Trophoblast cell (in vitro differentiated cells and primary cell): ENCODE results near the gene ETS1.

Experiments used
- DNase-seq, 2 donors: peaks; one replicate each; pipeline ENCODE4 v3.0.0-alpha.2; 2016
- H2AFZ ChIP-seq: 2 replicates; pipeline ENCODE4 v1.6.1; 2013; ENCODE audit warnings: low read length, moderate library complexity, mild to moderate bottlenecking; ENCODE audit not compliant: insufficient read depth, poor library complexity
- H2AK5ac ChIP-seq: 2 replicates; pipeline ENCODE4 v1.6.1; 2013; ENCODE audit warnings: mild to moderate bottlenecking, low read length
- H2BK120ac ChIP-seq: 2 replicates; pipeline ENCODE4 v1.6.1; 2013; ENCODE audit warnings: low read length, mild to moderate bottlenecking, moderate library complexity; ENCODE audit not compliant: insufficient read depth, poor library complexity
- H2BK12ac ChIP-seq: 2 replicates; pipeline ENCODE4 v1.6.1; 2013; ENCODE audit warnings: mild to moderate bottlenecking, low read length, moderate library complexity
- H2BK5ac ChIP-seq: 2 replicates; pipeline ENCODE4 v1.6.1; 2013; ENCODE audit warnings: low read length, low read depth, moderate library complexity, mild to moderate bottlenecking; ENCODE audit not compliant: poor library complexity
- H3K14ac ChIP-seq: 2 replicates; pipeline ENCODE4 v1.6.1; 2013; ENCODE audit warnings: mild to moderate bottlenecking, low read length
- H3K18ac ChIP-seq: 2 replicates; pipeline ENCODE4 v1.6.1; 2013; ENCODE audit warnings: mild to moderate bottlenecking, low read length
- H3K23ac ChIP-seq: 2 replicates; pipeline ENCODE4 v1.6.1; 2013; ENCODE audit warnings: low read length
- H3K27ac ChIP-seq: 2 replicates; pipeline ENCODE4 v1.5.1; 2013; ENCODE audit warnings: low read depth, mild to moderate bottlenecking, inconsistent platforms, low read length, moderate library complexity
- H3K27me3 ChIP-seq: 2 replicates; pipeline ENCODE4 v1.6.1; 2013; ENCODE audit warnings: inconsistent platforms, mild to moderate bottlenecking, low read length, moderate library complexity; ENCODE audit not compliant: insufficient read depth
- H3K36me3 ChIP-seq, 2 experiments: 1 replicate in 1 of 2; 2 replicates in 1 of 2; pipeline ENCODE4 v1.6.1; 2013; ENCODE audit warnings: low read length in 2 of 2, mild to moderate bottlenecking in 2 of 2, moderate library complexity in 1 of 2; ENCODE audit not compliant: insufficient read depth in 2 of 2, control insufficient read depth in 1 of 2
- H3K4ac ChIP-seq: 2 replicates; pipeline ENCODE4 v1.6.1; 2013; ENCODE audit warnings: low read depth, mild to moderate bottlenecking, low read length, moderate library complexity
- H3K4me1 ChIP-seq, 2 experiments: 1 replicate in 1 of 2; 2 replicates in 1 of 2; pipeline ENCODE4 v1.6.1; 2013; ENCODE audit warnings: low read length in 2 of 2, mild to moderate bottlenecking in 2 of 2, moderate library complexity in 1 of 2; ENCODE audit not compliant: insufficient read depth in 2 of 2, control insufficient read depth in 1 of 2
- H3K4me2 ChIP-seq: 2 replicates; pipeline ENCODE4 v1.6.1; 2013; ENCODE audit warnings: inconsistent platforms, mild to moderate bottlenecking, low read length, moderate library complexity
- H3K4me3 ChIP-seq: 2 replicates; pipeline ENCODE4 v1.5.1; 2013; ENCODE audit warnings: mild to moderate bottlenecking, low read depth, low read length, inconsistent platforms
- H3K79me1 ChIP-seq: one replicate; pipeline ENCODE4 v1.6.1; 2013; ENCODE audit warnings: low read length
- H3K79me2 ChIP-seq: 2 replicates; pipeline ENCODE4 v1.6.1; 2013; ENCODE audit warnings: low read length, mild to moderate bottlenecking; ENCODE audit not compliant: control insufficient read depth, insufficient read depth, poor library complexity
- H3K9ac ChIP-seq: 2 replicates; pipeline ENCODE4 v1.6.1; 2013; ENCODE audit warnings: mild to moderate bottlenecking, low read length
- H3K9me3 ChIP-seq: 2 replicates; pipeline ENCODE4 v1.6.1; 2013; ENCODE audit warnings: low read depth, mild to moderate bottlenecking, control low read depth, inconsistent platforms, low read length; ENCODE audit not compliant: insufficient read depth
- H4K12ac ChIP-seq: 2 replicates; pipeline ENCODE4 v1.6.1; 2013; ENCODE audit warnings: low read depth, mild to moderate bottlenecking, low read length, moderate library complexity
- H4K8ac ChIP-seq: 2 replicates; pipeline ENCODE4 v1.6.1; 2013; ENCODE audit warnings: low read depth, mild to moderate bottlenecking, low read length, moderate library complexity
- H4K91ac ChIP-seq: one replicate; pipeline ENCODE4 v1.6.1; 2013; ENCODE audit warnings: low read depth, mild to moderate bottlenecking, low read length, moderate library complexity
- WGBS: extraction: QIAGEN DNeasy Blood & Tissue Kit; methylation state at CpG from one replicate; pipeline ENCODE4 v1.1.7; 2013; ENCODE audit warnings: missing lambda C conversion rate; ENCODE audit not compliant: insufficient read length, insufficient coverage; ENCODE audit errors: extremely low coverage; 5-methylcytosine and 5-hydroxymethylcytosine counted together

ETS1 gene

DNA sequence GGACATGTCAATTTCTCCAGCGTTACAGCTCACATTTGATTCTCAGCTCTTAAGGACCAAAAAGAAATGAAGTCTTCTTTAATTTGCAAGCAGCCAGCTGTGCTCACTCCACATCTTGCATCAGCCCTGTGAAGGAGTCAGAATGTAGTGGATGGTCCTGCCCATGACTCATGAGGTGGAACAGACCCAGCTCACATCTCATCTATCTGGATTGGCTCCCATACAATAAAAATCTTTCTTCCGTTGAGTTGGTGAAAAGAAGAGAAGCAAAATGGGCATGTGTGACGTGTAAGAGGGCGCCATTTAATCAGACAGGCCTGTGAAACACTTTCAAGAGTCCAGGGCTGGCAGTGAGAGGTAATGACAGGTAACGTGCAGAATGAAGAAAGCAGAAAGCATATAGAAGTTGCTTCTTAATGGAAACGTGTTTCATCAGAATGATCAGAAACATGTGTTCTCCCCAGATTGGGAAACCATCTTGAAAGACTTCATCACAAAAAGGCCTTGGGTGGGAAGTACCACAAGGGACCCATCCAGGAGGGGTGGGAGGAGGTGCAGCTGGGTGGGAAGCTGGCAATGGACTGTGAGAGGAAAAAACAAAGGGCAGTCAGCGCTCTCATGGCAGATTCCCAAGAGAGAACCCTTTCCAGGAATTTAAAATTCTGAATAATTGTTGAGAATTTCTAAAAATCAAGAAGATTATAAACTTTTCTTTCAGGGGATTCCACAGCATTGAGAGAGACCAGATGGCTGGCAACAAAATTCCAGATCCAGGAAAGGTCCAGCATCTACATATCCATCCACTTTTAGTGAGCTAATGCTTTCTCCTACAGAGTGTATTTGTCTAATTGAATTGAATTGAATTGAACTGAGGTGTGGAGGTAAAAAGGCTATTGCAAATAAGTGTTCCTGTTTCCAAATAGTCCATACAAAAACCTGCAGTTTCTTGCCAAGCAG, 57.0 kb downstream of the ETS1 start:
- DNase-seq: no peak
- no peak overlapping the region for H2BK120ac ChIP-seq
- H4K12ac ChIP-seq: no peak overlapping the region
- no peak overlapping the region for H3K4me3 ChIP-seq
- no peak overlapping the region for H3K9ac ChIP-seq
- H3K4me2 ChIP-seq: no peak overlapping the region
- H3K79me2 ChIP-seq: no peaks in the 10 kb centered on the region
- H2AK5ac ChIP-seq: no peak overlapping the region
- no peaks in the 10 kb centered on the region for H3K27me3 ChIP-seq
- no peak overlapping the region for H4K91ac ChIP-seq
- H3K18ac ChIP-seq: no peak overlapping the region
- H3K79me1 ChIP-seq: no peaks in the 10 kb centered on the region
- H2BK5ac ChIP-seq: no peak overlapping the region
- H3K4ac ChIP-seq: no peak overlapping the region
- H2AFZ ChIP-seq: no peak overlapping the region
- no peak overlapping the region for H2BK12ac ChIP-seq
- H3K27ac ChIP-seq: no peak overlapping the region
- no CpG with 5 or more reads among the region's 7 CpGs for WGBS
- no peak overlapping the region for H4K8ac ChIP-seq
- H3K36me3 ChIP-seq: no peaks in the 10 kb centered on the region
- H3K23ac ChIP-seq: no peak overlapping the region
- H3K14ac ChIP-seq: no peak overlapping the region
- H3K9me3 ChIP-seq: no peaks in the 10 kb centered on the region
- H3K4me1 ChIP-seq: peaks cover 6 to 11% of the 10 kb centered on the region in 2 experiments

- no peak overlapping the region for H4K8ac ChIP-seq
- H3K4me2 ChIP-seq: no peak overlapping the region
- H2AFZ ChIP-seq: no peak overlapping the region
- H3K36me3 ChIP-seq: no peaks in the 10 kb centered on the region
- no peak overlapping the region for H2BK120ac ChIP-seq
- H3K4ac ChIP-seq: no peak overlapping the region
- H2AK5ac ChIP-seq: no peak overlapping the region
- H2BK12ac ChIP-seq: no peak overlapping the region
- H3K14ac ChIP-seq: no peak overlapping the region
- no peak overlapping the region for H3K9ac ChIP-seq
- H3K27ac ChIP-seq: no peak overlapping the region
- H2BK5ac ChIP-seq: no peak overlapping the region
- no peaks in the 10 kb centered on the region for H3K27me3 ChIP-seq
- H3K18ac ChIP-seq: no peak overlapping the region
- no peaks in the 10 kb centered on the region for H3K79me2 ChIP-seq
- no peak for DNase-seq
- H3K4me3 ChIP-seq: no peak overlapping the region
- WGBS: no CpG with 5 or more reads among the region's 2 CpGs
- H4K91ac ChIP-seq: no peak overlapping the region
- H3K23ac ChIP-seq: no peak overlapping the region
- no peak overlapping the region for H4K12ac ChIP-seq
- H3K4me1 ChIP-seq: peaks cover 6 to 11% of the 10 kb centered on the region in 2 experiments
- no peaks in the 10 kb centered on the region for H3K9me3 ChIP-seq
- H3K79me1 ChIP-seq: peaks cover 2% of the 10 kb centered on the region
Observed at GRCh38 chr11:128528294-128528693, 59.1 kb downstream of the ETS1 start.

GRCh38 chr11:128527046-128527445, 60.3 kb downstream of the ETS1 start:
- H2BK5ac ChIP-seq: no peak overlapping the region
- no peak overlapping the region for H3K18ac ChIP-seq
- no peak overlapping the region for H3K9ac ChIP-seq
- peaks cover 0 to 4% of the 10 kb centered on the region in 2 experiments for H3K4me1 ChIP-seq
- no peak overlapping the region for H3K4me2 ChIP-seq
- no peaks in the 10 kb centered on the region for H3K27me3 ChIP-seq
- no peaks in the 10 kb centered on the region for H3K9me3 ChIP-seq
- no peaks in the 10 kb centered on the region for H3K36me3 ChIP-seq
- DNase-seq: no peak
- no peak overlapping the region for H3K4me3 ChIP-seq
- no peak overlapping the region for H3K4ac ChIP-seq
- H4K91ac ChIP-seq: no peak overlapping the region
- H3K23ac ChIP-seq: no peak overlapping the region
- peaks cover 8% of the 10 kb centered on the region for H3K79me1 ChIP-seq
- H4K8ac ChIP-seq: no peak overlapping the region
- no peak overlapping the region for H3K27ac ChIP-seq
- no peak overlapping the region for H4K12ac ChIP-seq
- H2AK5ac ChIP-seq: no peak overlapping the region
- no peak overlapping the region for H3K14ac ChIP-seq
- H2AFZ ChIP-seq: no peak overlapping the region
- no peak overlapping the region for H2BK12ac ChIP-seq
- H2BK120ac ChIP-seq: no peak overlapping the region
- peaks cover under 1% of the 10 kb centered on the region for H3K79me2 ChIP-seq
- WGBS: no CpG with 5 or more reads among the region's 2 CpGs

- Histone ChIP-seq H3K4me1 (peaks cover 0 to 4% of the 10 kb centered on the region in 2 experiments), H4K12ac (no peak overlapping the region), H3K27me3 (no peaks in the 10 kb centered on the region), H3K4ac (no peak overlapping the region), H3K23ac (no peak overlapping the region), H4K8ac (no peak overlapping the region), H3K9ac (no peak overlapping the region), H3K9me3 (no peaks in the 10 kb centered on the region), H4K91ac (no peak overlapping the region), H3K79me2 (peaks cover 9% of the 10 kb centered on the region), H2BK5ac (no peak overlapping the region), H3K36me3 (no peaks in the 10 kb centered on the region), H2BK12ac (no peak overlapping the region), H2AK5ac (no peak overlapping the region), H3K27ac (no peak overlapping the region), H2AFZ (no peak overlapping the region), H3K4me2 (no peak overlapping the region), H3K4me3 (no peak overlapping the region), H3K18ac (no peak overlapping the region), H3K79me1 (peaks cover 16% of the 10 kb centered on the region), H3K14ac (no peak overlapping the region), H2BK120ac (no peak overlapping the region)
- no CpG with 5 or more reads among the region's 1 CpG for WGBS
- DNase-seq: no peak
Observed at GRCh38 chr11:128525411-128526243, 61.7 kb downstream of the ETS1 start.
